GM23338 (cell line): Measurements from ENCODE around the gene BRD7. TPM values are rescaled to one million over a fixed set of nuclear protein-coding genes. Genes with fewer than 3 reads are reported as not detected.

ENCODE experiments used
- ATAC-seq: fragments of 200-7000 bp; cut with Tn5 transposase; 3 replicates; pipeline ENCODE4 v1.9.1; 2020
- DNase-seq: peaks from one replicate; pipeline ENCODE4 v3.0.0-alpha.2; 2015; ENCODE audit warnings: low spot score
- H2AFZ ChIP-seq: fragments of 200-600 bp; sonication (generic); 2 replicates; pipeline ENCODE4 v1.8.0; 2016; ENCODE audit warnings: antibody characterized with exemption, mild to moderate bottlenecking, moderate library complexity
- H3F3A ChIP-seq: fragments of 200-600 bp; sonication (generic); replicated peaks from 2 replicates; pipeline ENCODE4 v1.8.0; 2017; ENCODE audit warnings: antibody characterized with exemption, mixed run types, low read depth
- H3K27ac ChIP-seq: fragments of 200-600 bp; sonication (generic); 2 replicates; pipeline ENCODE4 v1.6.1; 2016; ENCODE audit warnings: low read depth
- H3K27me3 ChIP-seq: fragments of 200-600 bp; sonication (generic); 2 replicates; pipeline ENCODE4 v1.8.0; 2016; ENCODE audit warnings: mild to moderate bottlenecking, mixed run types, moderate library complexity; ENCODE audit not compliant: insufficient read depth
- H3K36me3 ChIP-seq: fragments of 200-600 bp; sonication (generic); 2 replicates; pipeline ENCODE4 v1.8.0; 2016; ENCODE audit warnings: mild to moderate bottlenecking; ENCODE audit not compliant: insufficient read depth
- H3K4me1 ChIP-seq: fragments of 200-600 bp; sonication (generic); 2 replicates; pipeline ENCODE4 v1.8.0; 2016; ENCODE audit warnings: mild to moderate bottlenecking, moderate library complexity; ENCODE audit not compliant: insufficient read depth
- H3K4me2 ChIP-seq: fragments of 200-600 bp; sonication (generic); 2 replicates; pipeline ENCODE4 v1.7.1; 2017; ENCODE audit warnings: mixed run types
- H3K4me3 ChIP-seq: fragments of 200-600 bp; sonication (generic); 2 replicates; pipeline ENCODE4 v1.6.1; 2016; ENCODE audit warnings: mixed run types
- H3K79me2 ChIP-seq: fragments of 200-600 bp; sonication (generic); replicated peaks from 2 replicates; pipeline ENCODE4 v1.8.0; 2017; ENCODE audit warnings: mild to moderate bottlenecking; ENCODE audit not compliant: insufficient read depth
- H3K9me2 ChIP-seq: fragments of 200-600 bp; sonication (generic); 2 replicates; pipeline ENCODE4 v1.8.0; 2017; ENCODE audit not compliant: insufficient read depth
- H4K20me1 ChIP-seq: fragments of 200-600 bp; sonication (generic); replicated peaks from 2 replicates; pipeline ENCODE4 v1.8.0; 2017; ENCODE audit warnings: mild to moderate bottlenecking; ENCODE audit not compliant: insufficient read depth
- H3K27ac Mint-ChIP-seq: 2 replicates; pipeline ENCODE4 v1.8.0; 2020; ENCODE audit warnings: inconsistent platforms, mild to moderate bottlenecking, moderate library complexity, mixed read lengths
- H3K27me3 Mint-ChIP-seq: 3 replicates; pipeline ENCODE4 v1.8.0; 2022; ENCODE audit warnings: low read depth, mild to moderate bottlenecking, moderate library complexity, mixed read lengths, inconsistent platforms; ENCODE audit not compliant: insufficient read depth, poor library complexity
- H3K36me3 Mint-ChIP-seq: 3 replicates; pipeline ENCODE4 v1.8.0; 2021; ENCODE audit warnings: low read depth, mild to moderate bottlenecking, inconsistent platforms, moderate library complexity, mixed read lengths
- H3K4me1 Mint-ChIP-seq: 3 replicates; pipeline ENCODE4 v1.8.0; 2020; ENCODE audit warnings: mild to moderate bottlenecking, inconsistent platforms, mixed read lengths
- H3K4me3 Mint-ChIP-seq: 3 replicates; pipeline ENCODE4 v1.8.0; 2021; ENCODE audit warnings: moderate library complexity, mild to moderate bottlenecking, inconsistent platforms, mixed read lengths
- H3K9me3 Mint-ChIP-seq: 3 replicates; pipeline ENCODE4 v1.8.0; 2020; ENCODE audit warnings: moderate library complexity, mild to moderate bottlenecking, inconsistent platforms, mixed read lengths
- CREB1 ChIP-seq: fragments of 250-450 bp; sonication (Bioruptor Pico); IDR thresholded peaks from 2 replicates; pipeline ENCODE4 v1.5.0; 2020; ENCODE audit warnings: low read depth, mild to moderate bottlenecking, moderate library complexity
- EZH2 ChIP-seq: fragments of 200-600 bp; sonication (generic); IDR thresholded peaks from one replicate; pipeline ENCODE4 v1.8.0; 2017; ENCODE audit warnings: antibody characterized with exemption, mild to moderate bottlenecking, low read depth; ENCODE audit not compliant: unreplicated experiment
- EZH2phosphoT487 ChIP-seq: fragments of 200-600 bp; sonication (generic); IDR thresholded peaks from one replicate; pipeline ENCODE4 v1.8.1; 2018; ENCODE audit warnings: antibody characterized with exemption; ENCODE audit not compliant: unreplicated experiment
- JUNB ChIP-seq: IDR thresholded peaks from one replicate; pipeline ENCODE4 v1.6.1; 2016; ENCODE audit warnings: antibody characterized with exemption; ENCODE audit not compliant: unreplicated experiment
- NANOG ChIP-seq: IDR thresholded peaks from 2 replicates; pipeline ENCODE4 v1.6.1; 2016; ENCODE audit warnings: antibody characterized with exemption, borderline replicate concordance
- POLR2AphosphoS5 ChIP-seq: IDR thresholded peaks from 2 replicates; pipeline ENCODE4 v1.6.1; 2016; ENCODE audit warnings: antibody characterized with exemption, low read depth
- STAT1 ChIP-seq: IDR thresholded peaks from one replicate; pipeline ENCODE4 v1.6.1; 2016; ENCODE audit warnings: antibody characterized with exemption; ENCODE audit not compliant: unreplicated experiment
- ZNF114 ChIP-seq: fragments of 250-450 bp; sonication (Bioruptor Pico); IDR thresholded peaks from 2 replicates; pipeline ENCODE4 v1.5.0; 2020; ENCODE audit warnings: mild to moderate bottlenecking, moderate library complexity
- ZNF331 ChIP-seq: fragments of 250-450 bp; sonication (Bioruptor Pico); IDR thresholded peaks from 2 replicates; pipeline ENCODE4 v1.5.0; 2020; ENCODE audit warnings: low read depth, mild to moderate bottlenecking, moderate library complexity
- ZNF462 ChIP-seq: fragments of 250-450 bp; sonication (Bioruptor Pico); IDR thresholded peaks from 2 replicates; pipeline ENCODE4 v1.5.0; 2020; ENCODE audit warnings: mild to moderate bottlenecking, moderate library complexity
- polyA plus RNA-seq: library from polyadenylated mRNA; unstranded; fragments of >200 nt; fragmentation: Nextera tagmentation; extraction: Ambion mirVana; gene quantifications from 2 replicates; pipeline ENCODE4 v1.2.1, GENCODE V29; 2016
- total RNA-seq: library from RNA; depleted of rRNA; stranded (reverse); fragments of >200 nt; shearing (Covaris generic); gene quantifications from 2 replicates; pipeline ENCODE4 v1.2.3, GENCODE V29; 2014
- TF ChIP-seq, protein P1 (sequence below), 2 experiments: fragments of 200-600 bp in 1 of 2; sonication (generic) in 1 of 2; conservative IDR thresholded peaks; 2 replicates each; pipeline versions ENCODE4 v1.5.1 to v1.6.1; 2016 to 2017; ENCODE audit warnings: antibody characterized with exemption in 2 of 2, low read depth in 2 of 2, mild to moderate bottlenecking in 2 of 2, moderate library complexity in 1 of 2

BRD7 gene
- total and polyA plus RNA-seq, 2 experiments from 2014 or later = 93.0 to 149 TPM

DNA sequence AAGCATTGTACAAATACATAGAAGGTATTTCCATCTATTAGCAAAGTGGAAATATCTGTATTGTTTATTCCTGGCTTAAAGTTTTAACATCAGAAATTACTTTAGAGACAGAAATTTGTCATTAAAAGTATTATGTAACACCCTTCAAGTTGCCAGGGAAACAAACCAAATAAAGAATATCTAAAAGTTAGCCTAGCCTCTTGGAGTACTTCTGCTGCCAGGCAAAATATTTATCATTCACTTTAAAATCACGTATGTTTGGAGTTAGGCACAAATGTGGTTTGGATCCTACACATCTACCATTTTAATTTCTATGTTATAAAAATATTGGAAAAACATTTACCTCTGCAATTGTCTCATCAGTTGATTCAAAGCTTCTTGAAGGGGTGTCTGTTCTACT is 14.7 kb downstream of the BRD7 start:
- no peak for TF ChIP-seq NANOG
- no peak for TF ChIP-seq POLR2AphosphoS5
- no peak for TF ChIP-seq ZNF331
- TF ChIP-seq ZNF462 = no peak
- no peak for TF ChIP-seq JUNB
- no peak for TF ChIP-seq STAT1
- TF ChIP-seq ZNF114 (CRISPR knock-in tag) = no peak
- TF ChIP-seq EZH2 = no peak
- no peak for TF ChIP-seq EZH2phosphoT487
- TF ChIP-seq, protein P1, sequence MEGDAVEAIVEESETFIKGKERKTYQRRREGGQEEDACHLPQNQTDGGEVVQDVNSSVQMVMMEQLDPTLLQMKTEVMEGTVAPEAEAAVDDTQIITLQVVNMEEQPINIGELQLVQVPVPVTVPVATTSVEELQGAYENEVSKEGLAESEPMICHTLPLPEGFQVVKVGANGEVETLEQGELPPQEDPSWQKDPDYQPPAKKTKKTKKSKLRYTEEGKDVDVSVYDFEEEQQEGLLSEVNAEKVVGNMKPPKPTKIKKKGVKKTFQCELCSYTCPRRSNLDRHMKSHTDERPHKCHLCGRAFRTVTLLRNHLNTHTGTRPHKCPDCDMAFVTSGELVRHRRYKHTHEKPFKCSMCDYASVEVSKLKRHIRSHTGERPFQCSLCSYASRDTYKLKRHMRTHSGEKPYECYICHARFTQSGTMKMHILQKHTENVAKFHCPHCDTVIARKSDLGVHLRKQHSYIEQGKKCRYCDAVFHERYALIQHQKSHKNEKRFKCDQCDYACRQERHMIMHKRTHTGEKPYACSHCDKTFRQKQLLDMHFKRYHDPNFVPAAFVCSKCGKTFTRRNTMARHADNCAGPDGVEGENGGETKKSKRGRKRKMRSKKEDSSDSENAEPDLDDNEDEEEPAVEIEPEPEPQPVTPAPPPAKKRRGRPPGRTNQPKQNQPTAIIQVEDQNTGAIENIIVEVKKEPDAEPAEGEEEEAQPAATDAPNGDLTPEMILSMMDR (conservative IDR thresholded peaks at IDR 0.05; ENCODE audit: low read depth in 2 of 2) = no peak
- no peak for TF ChIP-seq CREB1
- ATAC-seq = no peak
- H3K9me3 Mint-ChIP-seq = peaks cover 3% of the 10 kb centered on the region; the same call in 2 of the 3 replicates

More for the DNA sequence above, 14.7 kb downstream of the BRD7 start:
- Histone ChIP-seq H2AFZ (no peak overlapping the region), H3K4me1 (no peaks in the 10 kb centered on the region), H3K4me3 (no peak overlapping the region), H3K9me2 (no peaks in the 10 kb centered on the region), H3F3A (no peaks in the 10 kb centered on the region; the same call in 1 of the 2 replicates), H3K27me3 (no peaks in the 10 kb centered on the region), H3K36me3 (peaks cover 49% of the 10 kb centered on the region), H3K4me2 (no peak overlapping the region), H4K20me1 (peaks cover 23% of the 10 kb centered on the region; the same call in 1 of the 2 replicates), H3K79me2 (peaks cover 43% of the 10 kb centered on the region), H3K27ac (no peak overlapping the region)
- Mint-ChIP-seq H3K4me1 (no peaks in the 10 kb centered on the region), H3K4me3 (no peak overlapping the region), H3K27ac (no peak overlapping the region), H3K36me3 (peaks cover 62% of the 10 kb centered on the region), H3K27me3 (no peaks in the 10 kb centered on the region)
- no peak for DNase-seq
